ENCODE results near the gene CCDC196.

DNA sequence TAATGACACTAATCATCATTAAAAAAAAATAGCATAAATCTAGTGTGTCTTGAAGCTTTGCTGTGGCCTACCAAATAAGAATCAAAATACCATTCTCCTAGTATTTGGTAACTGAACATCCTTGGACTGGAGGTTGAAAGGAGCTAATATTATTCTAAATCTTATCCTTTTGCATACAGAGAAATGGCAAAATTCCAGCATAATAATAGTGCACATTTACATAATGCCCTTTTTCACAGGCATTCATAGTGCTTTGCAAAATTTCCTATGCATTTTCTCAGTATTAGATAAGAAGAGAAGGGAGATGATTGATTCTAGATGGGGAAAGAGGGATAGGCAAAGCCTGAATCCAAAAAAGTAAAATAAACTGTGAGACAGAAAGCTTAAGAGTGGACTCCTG, 13.9 kb upstream of the CCDC196 start:
- TF ChIP-seq, protein P1, sequence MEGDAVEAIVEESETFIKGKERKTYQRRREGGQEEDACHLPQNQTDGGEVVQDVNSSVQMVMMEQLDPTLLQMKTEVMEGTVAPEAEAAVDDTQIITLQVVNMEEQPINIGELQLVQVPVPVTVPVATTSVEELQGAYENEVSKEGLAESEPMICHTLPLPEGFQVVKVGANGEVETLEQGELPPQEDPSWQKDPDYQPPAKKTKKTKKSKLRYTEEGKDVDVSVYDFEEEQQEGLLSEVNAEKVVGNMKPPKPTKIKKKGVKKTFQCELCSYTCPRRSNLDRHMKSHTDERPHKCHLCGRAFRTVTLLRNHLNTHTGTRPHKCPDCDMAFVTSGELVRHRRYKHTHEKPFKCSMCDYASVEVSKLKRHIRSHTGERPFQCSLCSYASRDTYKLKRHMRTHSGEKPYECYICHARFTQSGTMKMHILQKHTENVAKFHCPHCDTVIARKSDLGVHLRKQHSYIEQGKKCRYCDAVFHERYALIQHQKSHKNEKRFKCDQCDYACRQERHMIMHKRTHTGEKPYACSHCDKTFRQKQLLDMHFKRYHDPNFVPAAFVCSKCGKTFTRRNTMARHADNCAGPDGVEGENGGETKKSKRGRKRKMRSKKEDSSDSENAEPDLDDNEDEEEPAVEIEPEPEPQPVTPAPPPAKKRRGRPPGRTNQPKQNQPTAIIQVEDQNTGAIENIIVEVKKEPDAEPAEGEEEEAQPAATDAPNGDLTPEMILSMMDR (IDR thresholded peaks at IDR 0.05), result no peak
- no peak for TF ChIP-seq EP300 (IDR thresholded peaks at IDR 0.05)
- no peak for TF ChIP-seq POLR2A (IDR thresholded peaks at IDR 0.05)

All from tibial nerve (tissue), 4 donors.